PC-9 (cell line): ENCODE results near the gene SUPT3H. TPM values are rescaled to one million over a fixed set of nuclear protein-coding genes. Genes with fewer than 3 reads are reported as not detected.

Experiments used
- BruUV-seq: library from RNA; stranded (reverse); fragments of 400-500 nt; replicated peaks from 2 replicates; lab custom pipeline; 2021; lab: Mats Ljungman, UMichigan
- CTCF ChIA-PET: fragments of 300-600 bp; sonication (Branson Sonifier 250); formaldehyde crosslinking; loops from one replicate; lab custom pipeline; 2022; ENCODE audit warnings: antibody characterized with exemption; lab: Charles Lee
- POLR2A ChIA-PET: fragments of 300-600 bp; sonication (Branson Sonifier 250); formaldehyde crosslinking; loops from one replicate; lab custom pipeline; 2022; ENCODE audit warnings: antibody characterized with exemption; ENCODE audit not compliant: unreplicated experiment; lab: Charles Lee
- DNase-seq, 2 experiments: peaks; one replicate each; pipeline versions ENCODE4 v3.0.0 to v3.0.0-alpha.2; 2015 to 2022; ENCODE audit warnings: mixed read lengths in 1 of 2
- H2AFZ ChIP-seq: fragments of 200-600 bp; sonication (generic); 2 replicates; pipeline ENCODE4 v1.8.1; 2017; ENCODE audit warnings: antibody characterized with exemption
- H3F3A ChIP-seq: fragments of 200-600 bp; sonication (generic); 2 replicates; pipeline ENCODE4 v1.8.1; 2017; ENCODE audit warnings: antibody characterized with exemption, mild to moderate bottlenecking, low read depth; ENCODE audit not compliant: insufficient read depth
- H3K27ac ChIP-seq: fragments of 200-600 bp; sonication (generic); 2 replicates; pipeline ENCODE4 v1.6.1; 2016; ENCODE audit warnings: mixed run types
- H3K27me3 ChIP-seq: fragments of 200-600 bp; sonication (generic); 2 replicates; pipeline ENCODE4 v1.6.1; 2016; ENCODE audit warnings: low read depth, mixed run types; ENCODE audit not compliant: insufficient read depth
- H3K36me3 ChIP-seq: fragments of 200-600 bp; sonication (generic); 2 replicates; pipeline ENCODE4 v1.6.1; 2016; ENCODE audit warnings: low read depth, mixed run types
- H3K4me1 ChIP-seq: fragments of 200-600 bp; sonication (generic); replicated peaks from 2 replicates; pipeline ENCODE4 v1.6.1; 2016; ENCODE audit warnings: mixed run types; ENCODE audit not compliant: insufficient read depth
- H3K4me2 ChIP-seq: fragments of 200-600 bp; sonication (generic); 2 replicates; pipeline ENCODE4 v1.6.1; 2017; ENCODE audit warnings: mixed run types
- H3K4me3 ChIP-seq: fragments of 200-600 bp; sonication (generic); 2 replicates; pipeline ENCODE4 v1.6.1; 2016; ENCODE audit warnings: mixed run types
- H3K79me2 ChIP-seq: fragments of 200-600 bp; sonication (generic); 2 replicates; pipeline ENCODE4 v1.6.1; 2017; ENCODE audit warnings: low read depth, mixed run types
- H3K9me2 ChIP-seq: fragments of 200-600 bp; sonication (generic); 2 replicates; pipeline ENCODE4 v1.8.1; 2017; ENCODE audit warnings: mild to moderate bottlenecking; ENCODE audit not compliant: insufficient read depth
- H3K9me3 ChIP-seq: fragments of 200-600 bp; sonication (generic); 2 replicates; pipeline ENCODE4 v1.8.1; 2016; ENCODE audit warnings: low read depth; ENCODE audit not compliant: insufficient read depth
- H4K20me1 ChIP-seq: fragments of 200-600 bp; sonication (generic); 2 replicates; pipeline ENCODE4 v1.8.1; 2017; ENCODE audit not compliant: insufficient read depth
- CTCF ChIP-seq: fragments of 200-600 bp; sonication (generic); conservative IDR thresholded peaks from 2 replicates; pipeline ENCODE4 v1.6.1; 2017; ENCODE audit warnings: mixed run types, antibody characterized with exemption, mild to moderate bottlenecking, moderate library complexity
- EZH2 ChIP-seq: fragments of 200-600 bp; sonication (generic); IDR thresholded peaks from 2 replicates; pipeline ENCODE4 v1.8.0; 2017; ENCODE audit warnings: antibody characterized with exemption, low read depth
- intact Hi-C: fragments of 100-400 bp; cut with micrococcal nuclease; formaldehyde crosslinking; loops from one replicate; pipeline ENCODE4 v1.10.0; 2022; ENCODE audit not compliant: unreplicated experiment
- total RNA-seq: library from RNA; stranded (reverse); gene quantifications from 2 replicates; pipeline ENCODE4 v1.2.3, GENCODE V29; 2021

The SUPT3H gene
- total RNA-seq, 1 experiment from 2014 or later, result 9.2 TPM

- DNase-seq, result no peak
- Histone ChIP-seq H3K4me1 (no peaks in the 10 kb centered on the region), H3K36me3 (no peaks in the 10 kb centered on the region), H3K9me2 (no peaks in the 10 kb centered on the region), H3K27me3 (no peaks in the 10 kb centered on the region), H3K4me2 (no peak overlapping the region), H3K79me2 (no peaks in the 10 kb centered on the region), H4K20me1 (no peaks in the 10 kb centered on the region), H3K27ac (no peak overlapping the region), H2AFZ (no peak overlapping the region), H3F3A (no peaks in the 10 kb centered on the region; the same call in 1 of the 2 replicates), H3K4me3 (no peak overlapping the region), H3K9me3 (no peaks in the 10 kb centered on the region)
- intact Hi-C loops, result no loop called here
- CTCF ChIA-PET, result no interaction called here
- POLR2A ChIA-PET, result no interaction called here
- BruUV-seq, result no TSS peak
- TF ChIP-seq CTCF (no peak), EZH2 (no peak)
Observed at GRCh38 chr6:45320349-45320748, 57.4 kb downstream of the SUPT3H start.

GRCh38 chr6:45314146-45314545 lies 63.6 kb downstream of the SUPT3H start:
- Histone ChIP-seq H4K20me1 (no peaks in the 10 kb centered on the region), H3F3A (no peaks in the 10 kb centered on the region), H3K27ac (no peak overlapping the region), H2AFZ (no peak overlapping the region), H3K4me2 (no peak overlapping the region), H3K36me3 (no peaks in the 10 kb centered on the region), H3K9me2 (no peaks in the 10 kb centered on the region), H3K79me2 (no peaks in the 10 kb centered on the region), H3K27me3 (no peaks in the 10 kb centered on the region), H3K4me3 (no peak overlapping the region), H3K4me1 (no peaks in the 10 kb centered on the region), H3K9me3 (no peaks in the 10 kb centered on the region)
- no peak for DNase-seq
- BruUV-seq, result no TSS peak
- intact Hi-C loops, result no loop called here
- ChIA-PET CTCF (no interaction called here), POLR2A (no interaction called here)
- TF ChIP-seq CTCF, result no peak

DNA sequence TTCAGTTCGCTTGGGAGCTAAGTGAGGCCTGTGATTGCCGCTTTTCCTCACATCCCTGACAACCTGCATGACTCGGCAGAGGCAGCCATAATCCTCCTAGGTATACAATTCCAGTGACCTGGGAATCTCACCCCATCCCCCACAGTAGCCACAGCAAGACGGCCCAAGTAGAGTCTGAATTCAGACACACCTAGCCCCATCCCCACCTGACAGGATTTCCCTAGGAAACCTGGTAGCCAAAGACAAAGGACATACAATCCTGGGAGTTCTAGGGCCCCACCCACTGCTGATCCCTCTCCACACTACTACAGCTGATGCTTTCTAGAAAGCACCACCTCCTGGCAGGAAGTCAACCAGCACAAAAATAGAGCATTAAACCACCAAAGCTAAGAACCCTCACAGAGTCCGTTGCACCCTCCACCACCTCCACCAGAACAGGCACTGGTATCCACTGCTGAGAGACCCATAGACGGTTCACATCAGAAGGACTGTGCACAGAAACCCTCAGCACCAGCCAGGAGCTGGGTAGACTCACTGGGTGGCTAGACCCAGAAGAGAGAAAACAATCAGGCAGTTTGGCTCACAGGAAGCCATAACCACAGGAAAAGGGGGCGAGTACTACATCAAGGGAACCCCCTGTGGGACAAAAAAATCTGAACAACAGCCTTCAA lies 67.5 kb downstream of the SUPT3H start:
- no peak overlapping the region for H3K4me3 ChIP-seq
- H3K4me2 ChIP-seq, result no peak overlapping the region
- H4K20me1 ChIP-seq, result no peaks in the 10 kb centered on the region
- no peak for DNase-seq
- H3K27ac ChIP-seq, result no peak overlapping the region
- intact Hi-C loops, result no loop called here
- H3K4me1 ChIP-seq, result no peaks in the 10 kb centered on the region
- H3K36me3 ChIP-seq, result no peaks in the 10 kb centered on the region
- BruUV-seq, result no TSS peak
- CTCF ChIA-PET, result no interaction called here
- H3K79me2 ChIP-seq, result no peaks in the 10 kb centered on the region
- TF ChIP-seq CTCF, result no peak
- TF ChIP-seq EZH2, result no peak
- H2AFZ ChIP-seq, result no peak overlapping the region
- no peaks in the 10 kb centered on the region for H3K9me3 ChIP-seq
- no peaks in the 10 kb centered on the region for H3F3A ChIP-seq
- POLR2A ChIA-PET, result no interaction called here
- no peaks in the 10 kb centered on the region for H3K9me2 ChIP-seq
- no peaks in the 10 kb centered on the region for H3K27me3 ChIP-seq
